Neutrophil (primary cell): Measurements from ENCODE around the gene EEPD1.

Source experiments
- H3K27ac ChIP-seq: fragments of 200-600 bp; sonication (generic); 2 replicates; pipeline ENCODE4 v1.5.1; 2016; ENCODE audit warnings: mild to moderate bottlenecking, moderate library complexity
- H3K27me3 ChIP-seq: fragments of 200-600 bp; sonication (generic); 2 replicates; pipeline ENCODE4 v1.6.0; 2016; ENCODE audit warnings: mild to moderate bottlenecking
- H3K36me3 ChIP-seq: fragments of 200-600 bp; sonication (generic); 2 replicates; pipeline ENCODE4 v1.5.1; 2017
- H3K4me1 ChIP-seq, 2 experiments: fragments of 200-600 bp in 1 of 2; sonication (generic) in 1 of 2; 1 replicate in 1 of 2; 2 replicates in 1 of 2; pipeline versions ENCODE4 v1.5.1 to v1.6.1; 2013 to 2016; ENCODE audit warnings: low read depth in 1 of 2, low read length in 1 of 2, mild to moderate bottlenecking in 1 of 2, moderate library complexity in 1 of 2; ENCODE audit not compliant: control insufficient read depth in 1 of 2, insufficient read depth in 1 of 2
- H3K4me3 ChIP-seq, 2 experiments: fragments of 200-600 bp in 1 of 2; sonication (generic) in 1 of 2; 1 replicate in 1 of 2; 2 replicates in 1 of 2; pipeline ENCODE4 v1.5.1; 2013 to 2016; ENCODE audit warnings: low read depth in 1 of 2, low read length in 1 of 2, mild to moderate bottlenecking in 1 of 2, moderate library complexity in 1 of 2
- H3K9me3 ChIP-seq: fragments of 200-600 bp; sonication (generic); 2 replicates; pipeline ENCODE4 v1.5.1; 2016
- CTCF ChIP-seq: fragments of 200-600 bp; sonication (generic); IDR thresholded peaks from 2 replicates; pipeline ENCODE4 v1.5.1; 2016; ENCODE audit warnings: antibody characterized with exemption

The EEPD1 gene

GRCh38 chr7:36266190-36266589, 113.1 kb downstream of the EEPD1 start:
- Histone ChIP-seq H3K4me3 (peak overlapping the region; percentile 39 to 41), H3K36me3 (no peaks in the 10 kb centered on the region), H3K27me3 (no peaks in the 10 kb centered on the region), H3K4me1 (peaks cover 67 to 76% of the 10 kb centered on the region in 2 experiments), H3K27ac (peak overlapping the region; percentile 95), H3K9me3 (no peaks in the 10 kb centered on the region)
- TF ChIP-seq CTCF, result no peak

- Histone ChIP-seq H3K27me3 (no peaks in the 10 kb centered on the region), H3K4me1 (peaks cover 62 to 71% of the 10 kb centered on the region in 2 experiments), H3K27ac (peak overlapping the region; percentile 95), H3K9me3 (no peaks in the 10 kb centered on the region), H3K4me3 (peak overlapping the region in 1 of 2 experiments; percentile 39), H3K36me3 (no peaks in the 10 kb centered on the region)
- no peak for TF ChIP-seq CTCF
Measured at GRCh38 chr7:36266683-36267082, 113.6 kb downstream of the EEPD1 start.

- Histone ChIP-seq H3K4me1 (peaks cover 46 to 61% of the 10 kb centered on the region in 2 experiments), H3K9me3 (no peaks in the 10 kb centered on the region), H3K4me3 (no peak overlapping the region), H3K27me3 (no peaks in the 10 kb centered on the region), H3K36me3 (no peaks in the 10 kb centered on the region), H3K27ac (peak overlapping the region; percentile 90)
- TF ChIP-seq CTCF, result no peak
Measured at GRCh38 chr7:36272211-36272566, 119.1 kb downstream of the EEPD1 start.

- Histone ChIP-seq H3K4me1 (peaks cover 41 to 55% of the 10 kb centered on the region in 2 experiments), H3K9me3 (no peaks in the 10 kb centered on the region), H3K36me3 (no peaks in the 10 kb centered on the region), H3K27ac (peak overlapping the region; percentile 90), H3K4me3 (no peak overlapping the region), H3K27me3 (no peaks in the 10 kb centered on the region)
- TF ChIP-seq CTCF, result no peak
Measured at GRCh38 chr7:36272567-36273269, 119.7 kb downstream of the EEPD1 start.

- Histone ChIP-seq H3K4me3 (no peak overlapping the region), H3K4me1 (peaks cover 39 to 45% of the 10 kb centered on the region in 2 experiments), H3K9me3 (no peaks in the 10 kb centered on the region), H3K27ac (peak overlapping the region; percentile 90), H3K27me3 (no peaks in the 10 kb centered on the region), H3K36me3 (no peaks in the 10 kb centered on the region)
- TF ChIP-seq CTCF, result no peak
Measured at GRCh38 chr7:36273836-36274235, 120.8 kb downstream of the EEPD1 start.
